H1 (cell line): ENCODE results near the gene MRPS27. TPM values are rescaled to one million over a fixed set of nuclear protein-coding genes. Genes with fewer than 3 reads are reported as not detected.

ENCODE experiments used
- ZNF274 ChIP-seq: IDR thresholded peaks from 2 replicates; pipeline ENCODE4 v1.7.0; 2012; ENCODE audit warnings: low read length, borderline replicate concordance; ENCODE audit errors: extremely low read depth
- polyA plus RNA-seq, 7 experiments: library from polyadenylated mRNA; depleted of rRNA in 3 of 7; stranded (reverse) in 5 of 7; unstranded in 2 of 7; fragments of >200 nt in 5 of 7; fragments of 200-250 nt in 2 of 7; gene quantifications; 1 replicate in 5 of 7; 2 replicates in 1 of 7; 4 replicates in 1 of 7; pipeline versions ENCODE4 v1.2.1 to v1.2.3, GENCODE V29; 2011 to 2013; ENCODE audit warnings: missing spikeins in 2 of 7, mixed read lengths in 2 of 7
- total RNA-seq: library from RNA; stranded (reverse); fragmentation: NEBNext Ultra II Directional; extraction: Animal tissue kit (Norgen Biotek cat#: 25700); gene quantifications from 2 replicates; pipeline ENCODE4 v1.2.1, GENCODE V29; 2021
- TF ChIP-seq, protein P1 (sequence below): IDR thresholded peaks from 2 replicates; pipeline ENCODE4 v1.6.1; 2011; ENCODE audit warnings: low read depth, mild to moderate bottlenecking, low read length; ENCODE audit not compliant: insufficient read depth

The MRPS27 gene
- total and polyA plus RNA-seq, 2 of the 8 experiments (the other 6 are each of a cell fraction or from before 2014, with no cell fraction given), result 93.2 to 102 TPM

DNA sequence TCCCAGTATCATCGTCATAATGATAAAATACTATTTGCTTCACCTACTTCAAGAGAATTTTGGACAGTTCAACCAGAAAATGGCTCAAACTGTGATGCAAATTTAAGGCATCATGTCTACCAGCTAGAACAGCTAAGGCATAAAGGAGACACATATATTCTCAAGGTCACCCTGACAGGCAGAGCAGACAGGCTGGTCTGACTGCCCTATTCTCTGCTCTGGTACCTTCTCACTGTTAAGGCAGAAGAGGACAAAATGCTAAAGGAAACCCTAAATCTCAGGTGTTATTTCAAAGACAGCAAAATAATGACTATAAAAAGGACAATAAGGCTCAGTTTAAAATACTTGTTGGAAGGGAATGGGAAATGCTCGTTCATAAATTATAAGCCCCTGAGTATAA is 87.2 kb downstream of the MRPS27 start (continued):
- TF ChIP-seq, protein P1, sequence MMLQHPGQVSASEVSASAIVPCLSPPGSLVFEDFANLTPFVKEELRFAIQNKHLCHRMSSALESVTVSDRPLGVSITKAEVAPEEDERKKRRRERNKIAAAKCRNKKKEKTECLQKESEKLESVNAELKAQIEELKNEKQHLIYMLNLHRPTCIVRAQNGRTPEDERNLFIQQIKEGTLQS, result no peak
- no peak for TF ChIP-seq ZNF274
